Measurements from ENCODE around the gene SPG7.

DNA sequence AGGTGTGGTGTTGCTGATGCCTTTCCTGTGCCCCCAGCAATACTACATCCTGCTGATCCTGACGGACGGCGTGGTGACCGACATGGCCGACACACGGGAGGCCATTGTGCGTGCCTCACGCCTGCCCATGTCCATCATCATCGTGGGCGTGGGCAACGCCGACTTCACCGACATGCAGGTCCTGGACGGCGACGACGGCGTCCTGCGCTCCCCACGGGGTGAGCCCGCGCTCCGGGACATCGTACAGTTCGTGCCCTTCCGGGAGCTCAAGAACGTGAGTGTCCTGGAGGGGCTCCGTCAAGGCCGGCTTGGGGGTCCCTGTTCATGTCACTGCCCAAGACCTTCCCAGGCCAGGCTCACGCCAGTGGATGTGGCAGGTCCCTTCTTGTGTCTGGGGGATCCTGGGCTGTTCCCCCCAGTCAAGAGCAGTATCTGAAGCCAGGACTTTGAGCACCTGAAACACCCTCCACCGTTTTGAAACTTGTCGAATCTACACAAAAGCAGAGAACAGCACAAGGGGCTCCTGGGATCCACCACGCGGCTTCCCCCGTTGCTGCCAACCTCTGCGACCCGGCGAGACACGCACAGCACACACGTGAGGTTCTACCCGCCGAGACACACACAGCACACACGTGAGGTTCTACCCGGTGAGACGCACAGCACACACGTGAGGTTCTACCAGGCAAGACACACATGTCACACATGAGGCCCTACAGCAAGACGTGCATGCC is 87.3 kb downstream of the SPG7 start:
- no peak for TF ChIP-seq EZH2phosphoT487 (IDR thresholded peaks at IDR 0.05; ENCODE audit: low read depth, severe bottlenecking, unreplicated experiment)
- TF ChIP-seq CTCF (IDR thresholded peaks at IDR 0.05; ENCODE audit: poor library complexity), result no peak
- no peak for TF ChIP-seq EZH2 (IDR thresholded peaks at IDR 0.05; ENCODE audit: borderline replicate concordance)

Data from hepatocyte (in vitro differentiated cells).